HepG2 (cell line): ENCODE measurements around the gene ACVR1B. TPM values are rescaled to one million over a fixed set of nuclear protein-coding genes. Genes with fewer than 3 reads are reported as not detected.
A peak's percentile ranks its signal among the peaks of the same experiment; 100 is the strongest.

Source experiments
- ATAC-seq: fragments of 200-7000 bp; cut with Tn5 transposase; 3 replicates; pipeline ENCODE4 v1.9.1; 2020; ENCODE audit warnings: mild to moderate bottlenecking, moderate library complexity
- BruUV-seq: library from RNA; stranded (reverse); fragments of 400-500 nt; replicated peaks from 2 replicates; lab custom pipeline; 2021; lab: Mats Ljungman, UMichigan
- CTCF ChIA-PET: fragments of 300-600 bp; formaldehyde crosslinking; extraction: SDS; loops from one replicate; lab custom pipeline; 2021; ENCODE audit warnings: low total read pairs, inconsistent platforms, low intra/inter-chr PET ratio; lab: Yijun Ruan, JAX
- POLR2A ChIA-PET: fragments of 350-600 bp; sonication (Branson Sonifier 250); formaldehyde crosslinking; loops from one replicate; lab custom pipeline; 2020; ENCODE audit warnings: antibody characterized with exemption, inconsistent platforms; lab: Yijun Ruan, JAX
- DNase-seq: peaks from one replicate; pipeline ENCODE4 v3.0.0-alpha.2; 2015; ENCODE audit warnings: low spot score
- FAIRE-seq: peaks from 3 replicates; lab custom pipeline; 2011; peaks lifted over from hg19 to GRCh38; lab: Jason Lieb, UNC
- H2AFZ ChIP-seq: one replicate; pipeline ENCODE4 v1.6.1; 2011; ENCODE audit warnings: low read length, inconsistent platforms
- H3K27ac ChIP-seq: fragments of 300-600 bp; 3 replicates; pipeline ENCODE4 v1.8.0; 2011; ENCODE audit warnings: mixed run types, mild to moderate bottlenecking, mixed read lengths, low read length, inconsistent platforms; ENCODE audit not compliant: insufficient read depth; ENCODE audit errors: extremely low read length
- H3K27me3 ChIP-seq, 2 experiments: fragments of 200-600 bp in 1 of 2; 2 replicates in 1 of 2; 3 replicates in 1 of 2; pipeline versions ENCODE4 v1.6.0 to v1.8.0; 2011; ENCODE audit warnings: low read length in 2 of 2, mild to moderate bottlenecking in 2 of 2, moderate library complexity in 2 of 2, inconsistent platforms in 1 of 2; ENCODE audit not compliant: insufficient read depth in 2 of 2, control insufficient read depth in 1 of 2
- H3K36me3 ChIP-seq, 2 experiments: fragments of 200-600 bp in 1 of 2; replicated peaks in 1 of 2; 2 replicates in 1 of 2; 3 replicates in 1 of 2; pipeline versions ENCODE4 v1.5.1 to v1.8.0; 2011; ENCODE audit warnings: low read length in 2 of 2, inconsistent platforms in 1 of 2; ENCODE audit not compliant: insufficient read depth in 2 of 2, control insufficient read depth in 1 of 2
- H3K4me1 ChIP-seq: 2 replicates; pipeline ENCODE4 v1.5.1; 2012; ENCODE audit warnings: low read length, inconsistent platforms; ENCODE audit not compliant: insufficient read depth
- H3K4me2 ChIP-seq: 2 replicates; pipeline ENCODE4 v1.6.0; 2011; ENCODE audit warnings: low read depth, low read length, inconsistent platforms
- H3K4me3 ChIP-seq, 3 experiments: fragments of 200-600 bp in 1 of 3; sonication (generic), shearing (Covaris generic) in 1 of 3; replicated peaks in 1 of 3; 2 replicates each; pipeline ENCODE4 v1.5.1; 2011 to 2016; ENCODE audit warnings: low read length in 3 of 3, inconsistent platforms in 2 of 3, low read depth in 2 of 3, mild to moderate bottlenecking in 2 of 3, control low read depth in 1 of 3, mixed read lengths in 1 of 3; ENCODE audit not compliant: insufficient read depth in 1 of 3
- H3K79me2 ChIP-seq: one replicate; pipeline ENCODE4 v1.6.1; 2011; ENCODE audit warnings: low read length, inconsistent platforms; ENCODE audit not compliant: insufficient read depth
- H3K9ac ChIP-seq: 2 replicates; pipeline ENCODE4 v1.6.0; 2011; ENCODE audit warnings: mild to moderate bottlenecking, low read depth, low read length, inconsistent platforms; ENCODE audit not compliant: insufficient read depth
- H3K9me3 ChIP-seq: 2 replicates; pipeline ENCODE4 v1.5.1; 2012; ENCODE audit warnings: mild to moderate bottlenecking, low read length
- H4K20me1 ChIP-seq: 2 replicates; pipeline ENCODE4 v1.6.0; 2011; ENCODE audit warnings: inconsistent platforms, mild to moderate bottlenecking, low read length, moderate library complexity; ENCODE audit not compliant: insufficient read depth
- IKZF1 ChIP-seq: fragments of 450-650 bp; IDR thresholded peaks from 2 replicates; pipeline ENCODE4 v1.7.1; 2016
- KAT7 ChIP-seq: IDR thresholded peaks from 2 replicates; pipeline ENCODE4 v1.6.1; 2018; ENCODE audit warnings: borderline replicate concordance, missing compliant biosample characterization
- MXI1 ChIP-seq: IDR thresholded peaks from 3 replicates; pipeline ENCODE4 v1.6.1; 2012; ENCODE audit warnings: low read depth, low read length, inconsistent platforms, borderline replicate concordance
- RCOR2 ChIP-seq: IDR thresholded peaks from 2 replicates; pipeline ENCODE4 v1.6.1; 2016; ENCODE audit warnings: missing biosample characterization, missing genetic modification reagents
- REPIN1 ChIP-seq: sonication (generic); formaldehyde crosslinking; IDR thresholded peaks from 2 replicates; pipeline ENCODE4 v1.8.0; 2022; ENCODE audit warnings: missing genetic modification reagents, low read depth, mild to moderate bottlenecking, borderline replicate concordance
- SRSF1 ChIP-seq: fragments of 200-400 bp; formaldehyde crosslinking; optimal IDR thresholded peaks from 2 replicates; pipeline ENCODE3; 2017; ENCODE audit warnings: mild to moderate bottlenecking, low read depth, low read length, moderate library complexity
- STAG1 ChIP-seq: sonication (generic); formaldehyde crosslinking; IDR thresholded peaks from 2 replicates; pipeline ENCODE4 v1.4.0; 2020; ENCODE audit warnings: missing genetic modification reagents
- TCF7L2 ChIP-seq: IDR thresholded peaks from 2 replicates; pipeline ENCODE4 v1.6.1; 2011; ENCODE audit warnings: mild to moderate bottlenecking, low read depth, low read length, moderate library complexity
- ZBTB20 ChIP-seq: sonication (generic); formaldehyde crosslinking; IDR thresholded peaks from 2 replicates; pipeline ENCODE4 v1.8.1; 2023; ENCODE audit warnings: missing genetic modification reagents, low read depth, mild to moderate bottlenecking, borderline replicate concordance
- ZBTB25 ChIP-seq: IDR thresholded peaks from 2 replicates; pipeline ENCODE4 v1.6.1; 2018; ENCODE audit warnings: missing genetic modification reagents
- ZBTB26 ChIP-seq: IDR thresholded peaks from 2 replicates; pipeline ENCODE4 v1.6.1; 2016; ENCODE audit warnings: missing compliant biosample characterization, missing genetic modification reagents, borderline replicate concordance
- ZIK1 ChIP-seq: sonication (generic); formaldehyde crosslinking; IDR thresholded peaks from 2 replicates; pipeline ENCODE4 v1.5.0; 2020; ENCODE audit warnings: mild to moderate bottlenecking, low read depth, missing genetic modification reagents, borderline replicate concordance
- ZNF3 ChIP-seq: IDR thresholded peaks from 2 replicates; pipeline ENCODE4 v1.7.0; 2017; ENCODE audit warnings: inconsistent platforms
- ZNF326 ChIP-seq: sonication (generic); formaldehyde crosslinking; IDR thresholded peaks from 2 replicates; pipeline ENCODE4 v1.4.0; 2020; ENCODE audit warnings: missing genetic modification reagents, borderline replicate concordance
- ZNF570 ChIP-seq: sonication (generic); formaldehyde crosslinking; IDR thresholded peaks from 2 replicates; pipeline ENCODE4 v1.4.0; 2020; ENCODE audit warnings: mild to moderate bottlenecking, missing genetic modification reagents, borderline replicate concordance
- ZNF598 ChIP-seq: sonication (generic); formaldehyde crosslinking; IDR thresholded peaks from 2 replicates; pipeline ENCODE4 v1.5.1; 2020; ENCODE audit warnings: mild to moderate bottlenecking, missing genetic modification reagents, borderline replicate concordance
- ZSCAN12 ChIP-seq: sonication (generic); formaldehyde crosslinking; IDR thresholded peaks from 2 replicates; pipeline ENCODE4 v1.9.0; 2021; ENCODE audit warnings: mild to moderate bottlenecking, missing genetic modification reagents
- WGBS: methylation state at CpG from one replicate; pipeline ENCODE4 v1.1.6; 2017; ENCODE audit warnings: low lambda C conversion rate; 5-methylcytosine and 5-hydroxymethylcytosine counted together
- in situ Hi-C: cut with HindIII; loops from 2 replicates; pipeline ENCODE4 v1.10.0; 2017; ENCODE audit warnings: low pct_unique_long_range_greater_than_20kb; ENCODE audit not compliant: extremely low pct_ligation_motif_present
- intact Hi-C: fragments of 100-400 bp; cut with micrococcal nuclease; formaldehyde crosslinking; loops from one replicate; pipeline ENCODE4 v1.10.0; 2022; ENCODE audit not compliant: unreplicated experiment
- polyA plus RNA-seq, 8 experiments: library from polyadenylated mRNA; depleted of rRNA in 3 of 8; stranded (reverse) in 7 of 8; unstranded in 1 of 8; fragments of >200 nt; fragmentation: Illumina TruSeq in 4 of 8; extraction: Trizol in 4 of 8; gene quantifications; 2 replicates each; pipeline versions ENCODE4 v1.2.1 to v1.2.3, GENCODE V29; 2011 to 2016; ENCODE audit warnings: low read depth in 4 of 8, missing spikeins in 1 of 8, mixed read lengths in 1 of 8; ENCODE audit not compliant: insufficient read depth in 1 of 8
- total RNA-seq, 5 experiments: library from RNA; depleted of rRNA; stranded (reverse); fragments of >200 nt; fragmentation: Illumina TruSeq; extraction: Trizol; gene quantifications; 2 replicates each; pipeline ENCODE4 v1.2.3, GENCODE V29; 2016; ENCODE audit warnings: low read depth in 1 of 5

The ACVR1B gene
- total and polyA plus RNA-seq, 2 of the 13 experiments (the other 11 are each of a cell fraction or from before 2014, with no cell fraction given), result 8.9 to 12.1 TPM

- ATAC-seq (peak; percentile 77), DNase-seq (no peak), FAIRE-seq (no peak)
- intact Hi-C loops (loop anchor here (5.0 kb wide), 2 partner anchors 40 to 410 kb away; no protein-coding TSS in a partner anchor), in situ Hi-C loops (no loop called here)
- TF ChIP-seq STAG1 (peak; percentile 6; the same call in 1 of the 2 replicates), ZNF326 (no peak), ZBTB20 (no peak), ZSCAN12 (CRISPR knock-in tag) (no peak), TCF7L2 (no peak)
- no peaks in the 10 kb centered on the region for H4K20me1 ChIP-seq
- no peak overlapping the region for H3K4me3 ChIP-seq
- H2AFZ ChIP-seq, result no peak overlapping the region
- H3K4me2 ChIP-seq, result no peak overlapping the region
- H3K4me1 ChIP-seq, result peaks cover 15% of the 10 kb centered on the region
- CTCF ChIA-PET, result no interaction called here
- peaks cover 2 to 39% of the 10 kb centered on the region in 2 experiments; a peak in 4 of 5 replicates for H3K27me3 ChIP-seq
- POLR2A ChIA-PET, result no interaction called here
- 25% methylated on average over 6 of the region's 6 CpGs for WGBS
- no peaks in the 10 kb centered on the region for H3K9me3 ChIP-seq
- no TSS peak for BruUV-seq
- H3K27ac ChIP-seq, result no peak overlapping the region
- no peaks in the 10 kb centered on the region for H3K36me3 ChIP-seq
- no peak overlapping the region for H3K9ac ChIP-seq
- H3K79me2 ChIP-seq, result no peaks in the 10 kb centered on the region
Observed at GRCh38 chr12:51942501-51943000, 8.9 kb upstream of the ACVR1B start.

- Histone ChIP-seq H3K79me2 (no peaks in the 10 kb centered on the region), H3K27ac (no peak overlapping the region), H3K4me2 (no peak overlapping the region), H4K20me1 (no peaks in the 10 kb centered on the region), H3K9ac (no peak overlapping the region), H2AFZ (no peak overlapping the region), H3K36me3 (no peaks in the 10 kb centered on the region), H3K4me1 (peaks cover 15% of the 10 kb centered on the region), H3K4me3 (no peak overlapping the region), H3K9me3 (no peaks in the 10 kb centered on the region), H3K27me3 (peaks cover 6 to 40% of the 10 kb centered on the region in 2 experiments; a peak in 4 of 5 replicates)
- CTCF ChIA-PET, result no interaction called here
- 65% methylated on average over 2 of the region's 2 CpGs for WGBS
- POLR2A ChIA-PET, result no interaction called here
- ATAC-seq, result no peak
- BruUV-seq, result no TSS peak
- in situ Hi-C loops (no loop called here), intact Hi-C loops (loop anchor here (5.0 kb wide), 2 partner anchors 39 to 409 kb away; no protein-coding TSS in a partner anchor)
- no peak for FAIRE-seq
- DNase-seq, result no peak
- TF ChIP-seq SRSF1 (no peak), KAT7 (CRISPR knock-in tag) (no peak), MXI1 (no peak), ZNF570 (CRISPR knock-in tag) (no peak), REPIN1 (CRISPR knock-in tag) (no peak), RCOR2 (CRISPR knock-in tag) (no peak), IKZF1 (no peak), ZBTB25 (CRISPR knock-in tag) (no peak), ZBTB26 (CRISPR knock-in tag) (no peak), ZNF598 (no peak), ZNF3 (CRISPR knock-in tag) (no peak), ZIK1 (CRISPR knock-in tag) (no peak)
Observed at GRCh38 chr12:51943346-51943745, 8.2 kb upstream of the ACVR1B start.
